ENCODE results near the gene CD9.
"Not testable (repeated sequence)": the region's sequence is repeated elsewhere in the genome, so short reads cannot be mapped to it uniquely, and the experiment has no call there.

CD9 gene

GRCh38 chr12:6199531-6200255 is 507 bp upstream of the CD9 start:
- no peak for DNase-seq

GRCh38 chr12:6201213-6201608 is 1.0 kb downstream of the CD9 start:
- no peak for DNase-seq

- no peak for DNase-seq
Measured at GRCh38 chr12:6201826-6202225, 1.6 kb downstream of the CD9 start.

- no peak for DNase-seq
Measured at GRCh38 chr12:6202304-6202703, 2.1 kb downstream of the CD9 start.

- no peak for DNase-seq
Measured at GRCh38 chr12:6202846-6203245, 2.6 kb downstream of the CD9 start.

- no peak for DNase-seq
Measured at GRCh38 chr12:6203601-6204000, 3.4 kb downstream of the CD9 start.

- no peak for DNase-seq
Measured at GRCh38 chr12:6204533-6205143, 4.4 kb downstream of the CD9 start.

GRCh38 chr12:6205144-6205539 is 4.9 kb downstream of the CD9 start:
- no peak for DNase-seq

- DNase-seq: no peak
Measured at GRCh38 chr12:6205761-6206160, 5.6 kb downstream of the CD9 start.

- DNase-seq: no peak
Measured at GRCh38 chr12:6206327-6206726, 6.1 kb downstream of the CD9 start.

GRCh38 chr12:6207259-6207925 is 7.2 kb downstream of the CD9 start:
- DNase-seq: no peak

- no peak for DNase-seq
Measured at GRCh38 chr12:6208130-6208529, 7.9 kb downstream of the CD9 start.

- not testable (repeated sequence) for DNase-seq
Measured at GRCh38 chr12:6209428-6209827, 9.2 kb downstream of the CD9 start.

- no peak for DNase-seq
Measured at GRCh38 chr12:6211421-6211869, 11.2 kb downstream of the CD9 start.

GRCh38 chr12:6212086-6212485 is 11.9 kb downstream of the CD9 start:
- no peak for DNase-seq

- no peak for DNase-seq
Measured at GRCh38 chr12:6213969-6214368, 13.8 kb downstream of the CD9 start.

- DNase-seq: no peak
Measured at GRCh38 chr12:6214633-6215032, 14.4 kb downstream of the CD9 start.

- DNase-seq: no peak
Measured at GRCh38 chr12:6215120-6215807, 15.1 kb downstream of the CD9 start.

GRCh38 chr12:6215932-6216494 is 15.8 kb downstream of the CD9 start:
- no peak for DNase-seq

- no peak for DNase-seq
Measured at GRCh38 chr12:6216581-6216980, 16.4 kb downstream of the CD9 start.

- DNase-seq: no peak
Measured at GRCh38 chr12:6218347-6218925, 18.2 kb downstream of the CD9 start.

GRCh38 chr12:6219980-6220379 is 19.8 kb downstream of the CD9 start:
- no peak for DNase-seq

GRCh38 chr12:6221146-6221545 is 20.9 kb downstream of the CD9 start:
- no peak for DNase-seq
